22Rv1 (cell line): ENCODE results near the gene CALHM5.
"Not testable (repeated sequence)": the region's sequence is repeated elsewhere in the genome, so short reads cannot be mapped to it uniquely, and the experiment has no call there.

ENCODE experiments used
- ZFX ChIP-seq: fragments of 450-650 bp; IDR thresholded peaks from 2 replicates; pipeline ENCODE4 v1.6.1; 2017; ENCODE audit warnings: antibody characterized with exemption, borderline replicate concordance
- TF ChIP-seq, protein P1 (sequence below): fragments of 450-650 bp; IDR thresholded peaks from 2 replicates; pipeline ENCODE4 v1.5.1; 2017; ENCODE audit warnings: mild to moderate bottlenecking

GRCh38 chr6:116495161-116495560 lies 16.3 kb upstream of the CALHM5 start:
- TF ChIP-seq, protein P1, sequence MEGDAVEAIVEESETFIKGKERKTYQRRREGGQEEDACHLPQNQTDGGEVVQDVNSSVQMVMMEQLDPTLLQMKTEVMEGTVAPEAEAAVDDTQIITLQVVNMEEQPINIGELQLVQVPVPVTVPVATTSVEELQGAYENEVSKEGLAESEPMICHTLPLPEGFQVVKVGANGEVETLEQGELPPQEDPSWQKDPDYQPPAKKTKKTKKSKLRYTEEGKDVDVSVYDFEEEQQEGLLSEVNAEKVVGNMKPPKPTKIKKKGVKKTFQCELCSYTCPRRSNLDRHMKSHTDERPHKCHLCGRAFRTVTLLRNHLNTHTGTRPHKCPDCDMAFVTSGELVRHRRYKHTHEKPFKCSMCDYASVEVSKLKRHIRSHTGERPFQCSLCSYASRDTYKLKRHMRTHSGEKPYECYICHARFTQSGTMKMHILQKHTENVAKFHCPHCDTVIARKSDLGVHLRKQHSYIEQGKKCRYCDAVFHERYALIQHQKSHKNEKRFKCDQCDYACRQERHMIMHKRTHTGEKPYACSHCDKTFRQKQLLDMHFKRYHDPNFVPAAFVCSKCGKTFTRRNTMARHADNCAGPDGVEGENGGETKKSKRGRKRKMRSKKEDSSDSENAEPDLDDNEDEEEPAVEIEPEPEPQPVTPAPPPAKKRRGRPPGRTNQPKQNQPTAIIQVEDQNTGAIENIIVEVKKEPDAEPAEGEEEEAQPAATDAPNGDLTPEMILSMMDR = not testable (repeated sequence)
- not testable (repeated sequence) for TF ChIP-seq ZFX
